Adrenal gland (tissue), 5 donors: Measurements from ENCODE around the gene SPAG8.

Source experiments
- CTCF ChIP-seq, 6 experiments: fragments of 450-650 bp in 4 of 6; fragments of 200-600 bp in 2 of 6; sonication (generic) in 1 of 6; IDR thresholded peaks; 1 replicate in 5 of 6; 2 replicates in 1 of 6; pipeline versions ENCODE4 v1.5.1 to v1.8.0; 2016 to 2021; ENCODE audit warnings: antibody characterized with exemption in 6 of 6, mild to moderate bottlenecking in 2 of 6, moderate library complexity in 1 of 6
- POLR2A ChIP-seq, 2 donors: fragments of 450-650 bp; IDR thresholded peaks; one replicate each; pipeline ENCODE4 v1.6.1; 2017; ENCODE audit warnings: antibody characterized with exemption in 2 of 2, mild to moderate bottlenecking in 2 of 2, moderate library complexity in 1 of 2
- donor health status: DM: no; HTN: no; CAD: no.

- TF ChIP-seq CTCF (IDR thresholded peaks at IDR 0.05) (no peak), POLR2A (IDR thresholded peaks at IDR 0.05) (no peak)
Measured at GRCh38 chr9:35840881-35841644, 29.0 kb upstream of the SPAG8 start.
